ENCODE results near the gene GNRH2.

DNA sequence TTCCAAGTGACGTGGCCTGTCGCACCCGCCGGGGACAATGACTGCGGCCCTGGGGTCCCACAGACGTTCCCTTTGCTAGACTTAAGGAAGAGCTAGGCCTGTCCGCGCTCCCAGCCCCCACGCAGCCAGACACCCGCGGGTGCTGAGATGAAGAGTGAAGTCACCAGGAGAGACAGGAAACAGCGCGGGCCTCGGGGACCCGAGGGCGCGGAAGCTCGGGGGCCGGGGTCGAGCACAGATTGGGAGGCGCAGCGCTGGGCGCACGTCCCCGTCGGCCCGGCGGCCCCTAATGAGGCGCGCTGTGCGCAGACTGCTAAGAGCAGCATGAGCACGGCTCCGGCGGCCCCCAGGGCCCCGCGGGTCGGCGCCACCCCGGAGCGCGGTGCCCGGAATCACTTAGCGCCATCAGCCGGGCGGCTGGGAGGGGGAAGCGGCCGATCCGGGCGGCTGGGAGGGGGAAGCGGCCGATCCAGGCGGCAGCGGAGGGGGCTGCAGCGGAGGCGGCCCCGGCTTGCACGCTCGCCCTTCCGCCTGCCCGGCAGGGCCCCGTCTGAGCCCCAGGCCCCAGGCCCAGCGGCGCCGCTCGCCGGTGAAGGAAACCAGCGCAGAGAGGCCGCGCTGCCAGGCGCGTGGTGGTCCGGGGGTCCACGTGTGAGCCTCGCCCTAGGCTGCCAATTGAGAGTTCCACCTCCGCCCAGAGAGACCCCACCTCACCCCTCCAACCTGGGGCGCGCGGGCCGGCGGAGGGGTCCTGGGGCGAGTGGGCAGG is 49.4 kb downstream of the GNRH2 start:
- TF ChIP-seq, protein P1, sequence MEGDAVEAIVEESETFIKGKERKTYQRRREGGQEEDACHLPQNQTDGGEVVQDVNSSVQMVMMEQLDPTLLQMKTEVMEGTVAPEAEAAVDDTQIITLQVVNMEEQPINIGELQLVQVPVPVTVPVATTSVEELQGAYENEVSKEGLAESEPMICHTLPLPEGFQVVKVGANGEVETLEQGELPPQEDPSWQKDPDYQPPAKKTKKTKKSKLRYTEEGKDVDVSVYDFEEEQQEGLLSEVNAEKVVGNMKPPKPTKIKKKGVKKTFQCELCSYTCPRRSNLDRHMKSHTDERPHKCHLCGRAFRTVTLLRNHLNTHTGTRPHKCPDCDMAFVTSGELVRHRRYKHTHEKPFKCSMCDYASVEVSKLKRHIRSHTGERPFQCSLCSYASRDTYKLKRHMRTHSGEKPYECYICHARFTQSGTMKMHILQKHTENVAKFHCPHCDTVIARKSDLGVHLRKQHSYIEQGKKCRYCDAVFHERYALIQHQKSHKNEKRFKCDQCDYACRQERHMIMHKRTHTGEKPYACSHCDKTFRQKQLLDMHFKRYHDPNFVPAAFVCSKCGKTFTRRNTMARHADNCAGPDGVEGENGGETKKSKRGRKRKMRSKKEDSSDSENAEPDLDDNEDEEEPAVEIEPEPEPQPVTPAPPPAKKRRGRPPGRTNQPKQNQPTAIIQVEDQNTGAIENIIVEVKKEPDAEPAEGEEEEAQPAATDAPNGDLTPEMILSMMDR (IDR thresholded peaks at IDR 0.05) = no peak
- no peak for TF ChIP-seq POLR2AphosphoS5 (IDR thresholded peaks at IDR 0.05)
- TF ChIP-seq POLR2A (IDR thresholded peaks at IDR 0.05) = no peak
